Stomach (tissue), 9 donors: ENCODE data around the gene EXOC2. TPM values are rescaled to one million over a fixed set of nuclear protein-coding genes. Genes with fewer than 3 reads are reported as not detected.

Source experiments
- DNase-seq, 2 donors: peaks; one replicate each; pipeline versions ENCODE4 v3.0.0 to v3.0.0-alpha.2; 2013 to 2019
- H3K27ac ChIP-seq, 5 donors: fragments of 200-600 bp in 4 of 5; sonication (generic) in 4 of 5; one replicate each; pipeline ENCODE4 v1.5.1; 2013 to 2019; ENCODE audit warnings: mild to moderate bottlenecking in 1 of 5, moderate library complexity in 1 of 5
- H3K27me3 ChIP-seq, 3 donors: fragments of 200-600 bp; sonication (generic); one replicate each; pipeline ENCODE4 v1.5.1; 2017 to 2019; ENCODE audit warnings: mixed run types in 1 of 3
- H3K36me3 ChIP-seq, 4 donors: fragments of 200-600 bp; sonication (generic); 1 replicate in 3 of 4; 2 replicates in 1 of 4; pipeline ENCODE4 v1.5.1; 2016 to 2019
- H3K4me1 ChIP-seq, 4 donors: fragments of 200-600 bp; sonication (generic); one replicate each; pipeline ENCODE4 v1.5.1; 2016 to 2019
- H3K4me3 ChIP-seq, 4 donors: fragments of 200-600 bp; sonication (generic) in 3 of 4; one replicate each; pipeline ENCODE4 v1.5.1; 2016 to 2019; ENCODE audit warnings: mild to moderate bottlenecking in 1 of 4
- H3K9me3 ChIP-seq, 4 donors: fragments of 200-600 bp; sonication (generic); one replicate each; pipeline ENCODE4 v1.5.1; 2016 to 2019
- CTCF ChIP-seq, 7 experiments: fragments of 450-650 bp in 4 of 7; fragments of 200-600 bp in 3 of 7; sonication (generic) in 3 of 7; IDR thresholded peaks; one replicate each; pipeline ENCODE4 v1.5.1; 2016 to 2019; ENCODE audit warnings: antibody characterized with exemption in 7 of 7, control low read depth in 2 of 7, mild to moderate bottlenecking in 1 of 7
- EP300 ChIP-seq: sonication (generic); formaldehyde crosslinking; IDR thresholded peaks from one replicate; pipeline ENCODE4 v1.6.1; 2017; ENCODE audit warnings: antibody characterized with exemption
- POLR2A ChIP-seq, 4 donors: fragments of 450-650 bp; IDR thresholded peaks; one replicate each; pipeline ENCODE4 v1.6.1; 2016; ENCODE audit warnings: antibody characterized with exemption in 4 of 4, control low read depth in 2 of 4, mild to moderate bottlenecking in 1 of 4, moderate library complexity in 1 of 4
- POLR2AphosphoS5 ChIP-seq, 3 donors: sonication (generic); formaldehyde crosslinking; IDR thresholded peaks; one replicate each; pipeline ENCODE4 v1.6.1; 2016; ENCODE audit warnings: antibody characterized with exemption in 3 of 3
- WGBS, 5 donors: extraction: QIAGEN DNeasy Blood & Tissue Kit in 3 of 5; methylation state at CpG; one replicate each; pipeline versions ENCODE4 v1.1.5 to v1.1.7; 2013 to 2018; 5-methylcytosine and 5-hydroxymethylcytosine counted together
- intact Hi-C: fragments of 100-400 bp; cut with DNase I; formaldehyde crosslinking; loops from one replicate; pipeline ENCODE4 v1.15.1; 2023; ENCODE audit warnings: low total_unique reads
- polyA plus RNA-seq, 3 donors: library from polyadenylated mRNA; stranded (reverse); fragments of 200-250 nt; gene quantifications; one replicate each; pipeline ENCODE4 v1.2.3, GENCODE V29; 2013
- total RNA-seq, 5 donors: library from RNA; depleted of rRNA; stranded (reverse); fragments of >200 nt; gene quantifications; one replicate each; pipeline versions ENCODE4 v1.1.0 to v1.2.3, GENCODE V29; 2014 to 2016
- donor health status: healthy with polysubstance abuse.
- donor health status: Bipolar disorder and iron deficiency.
- donor health status: healthy.

Gene EXOC2
- total and polyA plus RNA-seq, 8 donors = 5.3 to 39.7 (median 13.8) TPM

DNA sequence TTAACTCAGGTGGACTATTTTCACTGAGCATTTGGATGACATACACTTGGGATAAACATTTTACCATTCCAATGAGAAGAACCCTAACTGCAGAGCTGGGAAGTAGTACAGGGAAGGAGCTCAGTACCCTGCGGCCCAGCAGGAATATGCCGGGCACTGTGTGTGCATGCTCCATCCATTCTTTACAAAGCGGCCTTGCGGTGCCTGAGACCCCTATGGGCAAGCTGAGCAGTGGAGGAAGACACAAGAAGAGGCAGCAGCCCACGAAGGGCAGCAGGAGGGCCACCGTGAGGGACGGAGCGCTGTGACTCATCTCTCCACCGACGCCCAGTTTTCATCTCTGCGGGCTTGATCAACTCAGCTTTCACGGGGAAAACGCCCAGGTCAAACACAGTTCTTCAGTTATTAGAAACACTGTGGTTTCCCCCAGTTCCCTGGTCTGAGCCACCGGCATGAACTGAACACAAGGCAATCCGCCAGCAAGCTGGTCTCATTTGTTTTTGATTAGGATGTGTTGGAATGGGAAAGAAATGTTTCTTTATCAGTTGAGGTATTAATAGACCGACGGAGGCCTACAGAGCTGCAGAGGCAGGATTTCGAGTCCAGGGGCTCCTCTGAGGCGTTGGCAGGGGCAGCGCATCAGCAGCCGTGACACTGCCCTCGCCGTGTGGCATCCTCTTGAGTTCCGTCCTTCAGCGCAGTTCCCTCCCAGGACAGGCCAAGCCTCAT lies 256.5 kb downstream of the EXOC2 start:
- Histone ChIP-seq H3K27ac (no peak overlapping the region), H3K36me3 (no peaks in the 10 kb centered on the region), H3K27me3 (peaks cover 0 to 11% (median 0%) of the 10 kb centered on the region in 3 donors), H3K9me3 (no peaks in the 10 kb centered on the region), H3K4me3 (no peak overlapping the region), H3K4me1 (no peaks in the 10 kb centered on the region)
- no peak for TF ChIP-seq CTCF (IDR thresholded peaks at IDR 0.05)
- no peak for TF ChIP-seq POLR2A (IDR thresholded peaks at IDR 0.05)
- no peak for TF ChIP-seq POLR2AphosphoS5 (IDR thresholded peaks at IDR 0.05)
- TF ChIP-seq EP300 = no peak
- no peak for DNase-seq
- WGBS, 5 donors = 82 to 90% (median 84%) methylated on average over 25 of the region's 25 CpGs
- intact Hi-C loops = no loop called here

GRCh38 chr6:435441-436307 lies 257.3 kb downstream of the EXOC2 start:
- 95 to 98% (median 96%) methylated on average over 35 to 50 of the region's 50 CpGs for WGBS, 5 donors
- intact Hi-C loops = no loop called here
- DNase-seq = no peak
- Histone ChIP-seq H3K27ac (no peak overlapping the region), H3K9me3 (no peaks in the 10 kb centered on the region), H3K27me3 (peaks cover 0 to 7% (median 0%) of the 10 kb centered on the region in 3 donors), H3K4me1 (no peaks in the 10 kb centered on the region), H3K4me3 (no peak overlapping the region), H3K36me3 (no peaks in the 10 kb centered on the region)
- TF ChIP-seq CTCF (IDR thresholded peaks at IDR 0.05) (no peak), EP300 (no peak), POLR2A (IDR thresholded peaks at IDR 0.05) (no peak), POLR2AphosphoS5 (IDR thresholded peaks at IDR 0.05) (no peak)

Other genes starting within 250 kb of the EXOC2 start
- 10 to 100 TPM in 1 of 5 donors, 1 to 10 TPM in 2, not detected in 2; 2.9 to 46.1 (median 4.8) TPM for gene HUS1B, start 36.0 kb downstream of the EXOC2 start, total RNA-seq
- under 1 TPM in 1 of 3 donors, not detected in 2; 0.31 TPM for gene HUS1B, start 36.0 kb downstream of the EXOC2 start, polyA plus RNA-seq